Suprapubic skin (tissue), 4 donors: ENCODE measurements around the gene TTC38. TPM values are rescaled to one million over a fixed set of nuclear protein-coding genes. Genes with fewer than 3 reads are reported as not detected.
A peak's percentile ranks its signal among the peaks of the same experiment; 100 is the strongest.

Experiments used
- DNase-seq, 2 donors: peaks; one replicate each; pipeline ENCODE4 v3.0.0-alpha.2; 2019; ENCODE audit warnings: low spot score in 2 of 2
- H3K27ac ChIP-seq: fragments of 200-600 bp; sonication (generic); one replicate; pipeline ENCODE4 v1.5.1; 2019
- H3K27me3 ChIP-seq: fragments of 200-600 bp; sonication (generic); one replicate; pipeline ENCODE4 v1.5.1; 2019
- H3K36me3 ChIP-seq: fragments of 200-600 bp; sonication (generic); one replicate; pipeline ENCODE4 v1.5.1; 2019
- H3K4me1 ChIP-seq: fragments of 200-600 bp; sonication (generic); one replicate; pipeline ENCODE4 v1.5.1; 2019
- H3K4me3 ChIP-seq: fragments of 200-600 bp; sonication (generic); one replicate; pipeline ENCODE4 v1.5.1; 2019; ENCODE audit warnings: mild to moderate bottlenecking
- H3K9me3 ChIP-seq: fragments of 200-600 bp; sonication (generic); one replicate; pipeline ENCODE4 v1.5.1; 2019
- CTCF ChIP-seq, 2 donors: fragments of 200-600 bp in 1 of 2; fragments of 450-650 bp in 1 of 2; sonication (generic) in 1 of 2; IDR thresholded peaks; one replicate each; pipeline ENCODE4 v1.5.1; 2016 to 2019; ENCODE audit warnings: antibody characterized with exemption in 2 of 2, mild to moderate bottlenecking in 1 of 2, moderate library complexity in 1 of 2
- EP300 ChIP-seq: sonication (generic); formaldehyde crosslinking; IDR thresholded peaks from one replicate; pipeline ENCODE4 v1.6.1; 2017; ENCODE audit warnings: antibody characterized with exemption
- POLR2A ChIP-seq, 2 donors: fragments of 450-650 bp; IDR thresholded peaks; one replicate each; pipeline ENCODE4 v1.6.1; 2017; ENCODE audit warnings: antibody characterized with exemption in 2 of 2, mild to moderate bottlenecking in 2 of 2, moderate library complexity in 2 of 2
- POLR2AphosphoS5 ChIP-seq, 3 donors: sonication (generic); formaldehyde crosslinking; IDR thresholded peaks; one replicate each; pipeline ENCODE4 v1.6.1; 2017; ENCODE audit warnings: antibody characterized with exemption in 3 of 3
- WGBS: methylation state at CpG from one replicate; pipeline ENCODE4 v1.1.5; 2018; 5-methylcytosine and 5-hydroxymethylcytosine counted together
- total RNA-seq, 4 donors: library from RNA; depleted of rRNA; stranded (reverse); fragments of >200 nt; gene quantifications; one replicate each; pipeline ENCODE4 v1.1.0, GENCODE V29; 2016

TTC38 gene
- 10 to 100 TPM; 18.6 to 42.6 (median 35.4) TPM for total RNA-seq

- H3K27me3 ChIP-seq: no peaks in the 10 kb centered on the region
These were observed at the start of gene TTC38 for GRCh38 chr22:46267431-46268279. Gene TTC38 (plus strand): TSS chr22:46268008. CDS start chr22:46268040, 32 bp downstream.

GRCh38 chr22:46219636-46220035 is 48.2 kb upstream of the TTC38 start:
- H3K36me3 ChIP-seq: peaks cover 91% of the 10 kb centered on the region
- 73% methylated on average over 10 of the region's 10 CpGs for WGBS
- H3K4me1 ChIP-seq: no peaks in the 10 kb centered on the region
- no peak for TF ChIP-seq CTCF (IDR thresholded peaks at IDR 0.05)
- no peak for TF ChIP-seq EP300
- TF ChIP-seq POLR2A (IDR thresholded peaks at IDR 0.05): no peak
- TF ChIP-seq POLR2AphosphoS5 (IDR thresholded peaks at IDR 0.05): no peak
- no peak overlapping the region for H3K4me3 ChIP-seq
- no peaks in the 10 kb centered on the region for H3K27me3 ChIP-seq
- peak in 1 of 2 donors; percentile 21 for DNase-seq
- H3K9me3 ChIP-seq: no peaks in the 10 kb centered on the region
- no peak overlapping the region for H3K27ac ChIP-seq

More at GRCh38 chr22:46267431-46268279, at the start of gene TTC38:
- Histone ChIP-seq H3K27ac (peak within 1 kb of the TSS; percentile 20), H3K36me3 (peaks cover 4% of the 10 kb centered on the region), H3K4me3 (peak within 1 kb of the TSS; percentile 61), H3K9me3 (no peaks in the 10 kb centered on the region), H3K4me1 (peaks cover 25% of the 10 kb centered on the region)
- WGBS: 1% methylated on average over 18 of the region's 74 CpGs
- DNase-seq: peak; percentile 93 to 95
- TF ChIP-seq POLR2AphosphoS5 (IDR thresholded peaks at IDR 0.05) (no peak), POLR2A (IDR thresholded peaks at IDR 0.05) (no peak), CTCF (IDR thresholded peaks at IDR 0.05) (no peak), EP300 (no peak)

GRCh38 chr22:46220921-46221320 is 46.9 kb upstream of the TTC38 start:
- Histone ChIP-seq H3K36me3 (peaks cover 91% of the 10 kb centered on the region), H3K4me1 (no peaks in the 10 kb centered on the region), H3K27me3 (no peaks in the 10 kb centered on the region), H3K9me3 (no peaks in the 10 kb centered on the region), H3K27ac (no peak overlapping the region), H3K4me3 (no peak overlapping the region)
- TF ChIP-seq POLR2A (IDR thresholded peaks at IDR 0.05) (no peak), EP300 (no peak), POLR2AphosphoS5 (IDR thresholded peaks at IDR 0.05) (no peak), CTCF (IDR thresholded peaks at IDR 0.05) (no peak)
- DNase-seq: no peak
- 86% methylated on average over 5 of the region's 5 CpGs for WGBS

- H3K9me3 ChIP-seq: no peaks in the 10 kb centered on the region
- WGBS: 88% methylated on average over 18 of the region's 23 CpGs
- no peaks in the 10 kb centered on the region for H3K4me1 ChIP-seq
- no peak overlapping the region for H3K4me3 ChIP-seq
- H3K27ac ChIP-seq: no peak overlapping the region
- TF ChIP-seq POLR2AphosphoS5 (IDR thresholded peaks at IDR 0.05): no peak
- no peak for TF ChIP-seq EP300
- no peak for TF ChIP-seq CTCF (IDR thresholded peaks at IDR 0.05)
- TF ChIP-seq POLR2A (IDR thresholded peaks at IDR 0.05): no peak
- H3K27me3 ChIP-seq: no peaks in the 10 kb centered on the region
- no peak for DNase-seq
- peaks cover 77% of the 10 kb centered on the region for H3K36me3 ChIP-seq
These were observed 43.5 kb upstream of the TTC38 start for GRCh38 chr22:46224044-46224897.

- Histone ChIP-seq H3K9me3 (no peaks in the 10 kb centered on the region), H3K4me1 (no peaks in the 10 kb centered on the region), H3K36me3 (peaks cover 71% of the 10 kb centered on the region), H3K27ac (no peak overlapping the region), H3K27me3 (no peaks in the 10 kb centered on the region), H3K4me3 (no peak overlapping the region)
- WGBS: 87% methylated on average over 10 of the region's 10 CpGs
- DNase-seq: no peak
- TF ChIP-seq POLR2A (IDR thresholded peaks at IDR 0.05) (no peak), POLR2AphosphoS5 (IDR thresholded peaks at IDR 0.05) (no peak), EP300 (no peak), CTCF (IDR thresholded peaks at IDR 0.05) (no peak)
These were observed 42.9 kb upstream of the TTC38 start for GRCh38 chr22:46224898-46225290.
